Stomach smooth muscle (tissue), 2 donors: Measurements from ENCODE around the gene AICDA.

Experiments
- H3K27ac ChIP-seq: one replicate; pipeline ENCODE4 v1.7.0; 2013; ENCODE audit warnings: mild to moderate bottlenecking, low read length, inconsistent platforms
- H3K27me3 ChIP-seq, 2 donors: one replicate each; pipeline ENCODE4 v1.7.0; 2013; ENCODE audit warnings: low read length in 2 of 2; ENCODE audit not compliant: insufficient read depth in 2 of 2, control insufficient read depth in 1 of 2
- H3K36me3 ChIP-seq, 2 donors: one replicate each; pipeline ENCODE4 v1.7.0; 2013; ENCODE audit warnings: low read length in 2 of 2; ENCODE audit not compliant: control insufficient read depth in 2 of 2, insufficient read depth in 2 of 2
- H3K4me1 ChIP-seq: one replicate; pipeline ENCODE4 v1.7.0; 2013; ENCODE audit warnings: low read length; ENCODE audit not compliant: control insufficient read depth, insufficient read depth
- H3K4me3 ChIP-seq, 2 donors: one replicate each; pipeline ENCODE4 v1.7.0; 2013; ENCODE audit warnings: low read length in 2 of 2
- H3K9ac ChIP-seq, 2 donors: one replicate each; pipeline ENCODE4 v1.7.0; 2013; ENCODE audit warnings: low read length in 2 of 2, mild to moderate bottlenecking in 1 of 2
- H3K9me3 ChIP-seq, 2 donors: one replicate each; pipeline ENCODE4 v1.7.0; 2013; ENCODE audit warnings: low read length in 2 of 2; ENCODE audit not compliant: control insufficient read depth in 2 of 2
- donor health status: healthy.
- donor health status: Pancreatic carcinoma.

AICDA gene

GRCh38 chr12:8559676-8560075 is 53.0 kb downstream of the AICDA start:
- H3K4me1 ChIP-seq: no peaks in the 10 kb centered on the region
- no peak overlapping the region for H3K27ac ChIP-seq
- H3K27me3 ChIP-seq: no peaks in the 10 kb centered on the region
- no peak overlapping the region for H3K9ac ChIP-seq
- no peak overlapping the region for H3K4me3 ChIP-seq
- peaks cover 0 to 6% of the 10 kb centered on the region in 2 donors for H3K9me3 ChIP-seq
- no peaks in the 10 kb centered on the region for H3K36me3 ChIP-seq

GRCh38 chr12:8556531-8557097 is 56.0 kb downstream of the AICDA start:
- H3K36me3 ChIP-seq: no peaks in the 10 kb centered on the region
- no peaks in the 10 kb centered on the region for H3K9me3 ChIP-seq
- no peak overlapping the region for H3K9ac ChIP-seq
- no peaks in the 10 kb centered on the region for H3K4me1 ChIP-seq
- no peak overlapping the region for H3K4me3 ChIP-seq
- no peaks in the 10 kb centered on the region for H3K27me3 ChIP-seq
- H3K27ac ChIP-seq: no peak overlapping the region

- Histone ChIP-seq H3K9me3 (no peaks in the 10 kb centered on the region), H3K4me3 (no peak overlapping the region)
These were observed 58.0 kb downstream of the AICDA start for GRCh38 chr12:8554451-8555195.

GRCh38 chr12:8553088-8553627 is 59.5 kb downstream of the AICDA start:
- H3K4me1 ChIP-seq: no peaks in the 10 kb centered on the region
- no peak overlapping the region for H3K4me3 ChIP-seq
- H3K36me3 ChIP-seq: no peaks in the 10 kb centered on the region
- H3K9me3 ChIP-seq: no peaks in the 10 kb centered on the region
- H3K27me3 ChIP-seq: no peaks in the 10 kb centered on the region
- no peak overlapping the region for H3K27ac ChIP-seq
- H3K9ac ChIP-seq: no peak overlapping the region

More at GRCh38 chr12:8554451-8555195, 58.0 kb downstream of the AICDA start:
- Histone ChIP-seq H3K9ac (no peak overlapping the region), H3K27ac (no peak overlapping the region), H3K36me3 (no peaks in the 10 kb centered on the region), H3K4me1 (no peaks in the 10 kb centered on the region), H3K27me3 (no peaks in the 10 kb centered on the region)
